Measurements from ENCODE around the gene DHRS2. TPM values are rescaled to one million over a fixed set of nuclear protein-coding genes. Genes with fewer than 3 reads are reported as not detected.
A peak's percentile ranks its signal among the peaks of the same experiment; 100 is the strongest.

Gene DHRS2
- total and polyA plus RNA-seq, 2 of the 13 experiments (the other 11 are each of a cell fraction or from before 2014, with no cell fraction given): 1,621 to 3,021 TPM

GRCh38 chr14:23632461-23633159 lies 3.6 kb upstream of the DHRS2 start:
- TSS peak; percentile 9 for BruUV-seq (replicated peaks)
- 0 out of 2 replicates have a peak, but pooled peaks have one; percentile 5 for TF ChIP-seq ZZZ3 (CRISPR knock-in tag; IDR thresholded peaks at IDR 0.05; ENCODE audit: borderline replicate concordance)
- no peak for TF ChIP-seq RORA (CRISPR knock-in tag; IDR thresholded peaks at IDR 0.05)
- no peak for TF ChIP-seq NR1H2 (CRISPR knock-in tag; IDR thresholded peaks at IDR 0.05; ENCODE audit: borderline replicate concordance, low read depth)
- no peak for TF ChIP-seq ZNF740 (CRISPR knock-in tag; IDR thresholded peaks at IDR 0.05)
- no peak for TF ChIP-seq SNAPC5 (CRISPR knock-in tag; IDR thresholded peaks at IDR 0.05; ENCODE audit: borderline replicate concordance)
- TF ChIP-seq ZNF121 (CRISPR knock-in tag; IDR thresholded peaks at IDR 0.05): no peak
- no peak for TF ChIP-seq FOXK1 (CRISPR knock-in tag; IDR thresholded peaks at IDR 0.05; ENCODE audit: borderline replicate concordance, low read depth)
- TF ChIP-seq SIX4 (CRISPR knock-in tag; IDR thresholded peaks at IDR 0.05): no peak
- no peak for TF ChIP-seq ZNF607 (CRISPR knock-in tag; IDR thresholded peaks at IDR 0.05; ENCODE audit: borderline replicate concordance)
- no peak for TF ChIP-seq TP53 (CRISPR knock-in tag; conservative IDR thresholded peaks at IDR 0.05)
- no peak for TF ChIP-seq ZNF616 (CRISPR knock-in tag; IDR thresholded peaks at IDR 0.05; ENCODE audit: low read depth)
- no peak for TF ChIP-seq ZNF101 (CRISPR knock-in tag; IDR thresholded peaks at IDR 0.05; ENCODE audit: borderline replicate concordance, low read depth)
- no peak for TF ChIP-seq LCORL (IDR thresholded peaks at IDR 0.05)
- peak; percentile 12 for TF ChIP-seq LCORL (CRISPR knock-in tag; IDR thresholded peaks at IDR 0.05)
- TF ChIP-seq KDM2A (CRISPR knock-in tag; IDR thresholded peaks at IDR 0.05; ENCODE audit: borderline replicate concordance, low read depth): no peak
- TF ChIP-seq MNT (IDR thresholded peaks at IDR 0.05): no peak
- TF ChIP-seq ZBTB49 (CRISPR knock-in tag; IDR thresholded peaks at IDR 0.05; ENCODE audit: borderline replicate concordance): 0 out of 2 replicates have a peak, but pooled peaks have one; percentile 24
- no peak for TF ChIP-seq PAWR (CRISPR knock-in tag; IDR thresholded peaks at IDR 0.05; ENCODE audit: borderline replicate concordance)
- TF ChIP-seq ZNF335 (CRISPR knock-in tag; IDR thresholded peaks at IDR 0.05): 0 out of 2 replicates have a peak, but pooled peaks have one; percentile 1
- no peak for TF ChIP-seq ZBTB38 (CRISPR knock-in tag; IDR thresholded peaks at IDR 0.05)

More at GRCh38 chr14:23632461-23633159, 3.6 kb upstream of the DHRS2 start:
- H3K27ac ChIP-seq (ENCODE audit: extremely low read length, insufficient read depth, low read length): peak overlapping the region; percentile 48
- H3K4me3 ChIP-seq (replicated peaks in 1 of 3; ENCODE audit: insufficient read depth in 1 of 3, low read depth in 2 of 3, low read length in 3 of 3): peak overlapping the region; percentile 35 to 59 (median 41)
- no peaks in the 10 kb centered on the region; a peak in 1 of 5 replicates for H3K27me3 ChIP-seq (ENCODE audit: control insufficient read depth in 1 of 2, insufficient read depth in 2 of 2, low read length in 2 of 2)
- ChIA-PET POLR2A (interaction anchor here (0.9 to 13.7 kb wide), 31 partner anchors 9 to 655 kb away, joined by 3 to 1105 read pairs (median 5); partner anchors contain the start of genes AP1G2, DCAF11, DHRS4 and EMC9), CTCF (ENCODE audit: low intra/inter-chr PET ratio, low total read pairs) (interaction anchor here (0.9 to 7.4 kb wide), 12 partner anchors 11 to 322 kb away, joined by 3 to 207 read pairs (median 6); partner anchors contain the start of gene AP1G2)
- ATAC-seq: peak; percentile 2
- H3K36me3 ChIP-seq (replicated peaks in 1 of 2; ENCODE audit: control insufficient read depth in 1 of 2, insufficient read depth in 2 of 2, low read length in 2 of 2): no peaks in the 10 kb centered on the region
- peak overlapping the region; percentile 91 for H2AFZ ChIP-seq (ENCODE audit: low read length)
- peak overlapping the region; percentile 90 for H3K4me2 ChIP-seq (ENCODE audit: low read depth, low read length)
- WGBS (ENCODE audit: low lambda C conversion rate): 38% methylated on average over 4 of the region's 4 CpGs
- H3K4me1 ChIP-seq (ENCODE audit: insufficient read depth, low read length): peaks cover 72% of the 10 kb centered on the region
- peaks cover 14% of the 10 kb centered on the region for H4K20me1 ChIP-seq (ENCODE audit: insufficient read depth, low read length)
- intact Hi-C loops (cut with micrococcal nuclease; ENCODE audit: unreplicated experiment): loop anchor here (1.0 kb wide), 2 partner anchors 19 to 43 kb away; no protein-coding TSS in a partner anchor
- peak overlapping the region; percentile 57 for H3K9ac ChIP-seq (ENCODE audit: insufficient read depth, low read depth, low read length)
- no peak for DNase-seq (ENCODE audit: low spot score)
- FAIRE-seq: no peak
- H3K79me2 ChIP-seq (ENCODE audit: insufficient read depth, low read length): peaks cover 14% of the 10 kb centered on the region
- in situ Hi-C loops (cut with HindIII; ENCODE audit: extremely low pct_ligation_motif_present, low pct_unique_long_range_greater_than_20kb): loop anchor here (5.0 kb wide), 1 partner anchor 45 kb away; no protein-coding TSS in a partner anchor
- H3K9me3 ChIP-seq (ENCODE audit: low read length): no peaks in the 10 kb centered on the region

Measured in HepG2 (cell line).